A549 (cell line): Measurements from ENCODE around the gene PAN3. TPM values are rescaled to one million over a fixed set of nuclear protein-coding genes. Genes with fewer than 3 reads are reported as not detected.

Experiments used
- ATAC-seq, 2 experiments: fragments of 200-7000 bp in 1 of 2; fragments of >200 bp in 1 of 2; cut with Nextera tagmentation in 1 of 2; cut with Tn5 transposase in 1 of 2; 3 replicates each; pipeline versions ENCODE4 v1.8.0 to v1.9.1; 2018 to 2020; ENCODE audit warnings: mild to moderate bottlenecking in 1 of 2, moderate library complexity in 1 of 2
- CTCF ChIA-PET: fragments of 300-600 bp; sonication (Branson Sonifier 250); formaldehyde crosslinking; extraction: SDS; loops from one replicate; lab custom pipeline; 2021; ENCODE audit warnings: antibody characterized with exemption, inconsistent platforms; lab: Yijun Ruan, JAX
- POLR2A ChIA-PET: fragments of 350-600 bp; formaldehyde crosslinking; extraction: SDS; loops from one replicate; lab custom pipeline; 2021; ENCODE audit warnings: antibody characterized with exemption, inconsistent platforms; lab: Yijun Ruan, JAX
- DNase-seq, 2 experiments: peaks; one replicate each; pipeline versions ENCODE4 v3.0.0 to v3.0.0-alpha.2; 2011 to 2016; ENCODE audit warnings: low read depth in 1 of 2, low spot score in 1 of 2
- FAIRE-seq: peaks from 2 replicates; lab custom pipeline; 2011; peaks lifted over from hg19 to GRCh38; lab: Jason Lieb, UNC
- H3K27ac ChIP-seq, 2 experiments: fragments of >200 bp; sonication (Bioruptor Twin); formaldehyde crosslinking; 3 replicates each; pipeline ENCODE4 v1.5.1; 2016 to 2017
- H3K4me1 ChIP-seq: fragments of >200 bp; sonication (Bioruptor Twin); formaldehyde crosslinking; 3 replicates; pipeline ENCODE4 v1.6.1; 2016
- H3K4me2 ChIP-seq: fragments of >200 bp; sonication (Bioruptor Twin); formaldehyde crosslinking; 3 replicates; pipeline ENCODE4 v1.6.1; 2016
- H3K4me3 ChIP-seq: fragments of >200 bp; sonication (Bioruptor Twin); formaldehyde crosslinking; 3 replicates; pipeline ENCODE4 v1.5.1; 2016
- H3K9me3 ChIP-seq: fragments of >200 bp; sonication (Bioruptor Twin); formaldehyde crosslinking; 3 replicates; pipeline ENCODE4 v1.6.1; 2016
- CBX2 ChIP-seq: fragments of 200-600 bp; sonication (generic); IDR thresholded peaks from 2 replicates; pipeline ENCODE4 v1.6.1; 2016; ENCODE audit warnings: low read depth, mild to moderate bottlenecking, borderline replicate concordance
- CHD2 ChIP-seq: fragments of 150-350 bp; IDR thresholded peaks from 2 replicates; pipeline ENCODE4 v1.6.1; 2014; ENCODE audit warnings: low read length; ENCODE audit not compliant: partially characterized antibody
- EP300 ChIP-seq, 2 experiments: fragments of >200 bp; sonication (Bioruptor Twin); formaldehyde crosslinking; IDR thresholded peaks; 2 replicates in 1 of 2; 3 replicates in 1 of 2; pipeline ENCODE4 v1.6.1; 2016 to 2017
- FOSB ChIP-seq: fragments of 250-450 bp; sonication (Bioruptor Pico); IDR thresholded peaks from 2 replicates; pipeline ENCODE4 v1.5.0; 2020; ENCODE audit warnings: mild to moderate bottlenecking, moderate library complexity
- FOXS1 ChIP-seq: fragments of 250-450 bp; sonication (Bioruptor Pico); IDR thresholded peaks from 2 replicates; pipeline ENCODE4 v1.5.0; 2020; ENCODE audit warnings: mild to moderate bottlenecking, moderate library complexity
- HDAC2 ChIP-seq: fragments of 200-600 bp; sonication (generic); IDR thresholded peaks from 2 replicates; pipeline ENCODE4 v1.6.1; 2016
- HEYL ChIP-seq: fragments of 250-450 bp; sonication (Bioruptor Pico); IDR thresholded peaks from 2 replicates; pipeline ENCODE4 v1.8.0; 2021; ENCODE audit warnings: mild to moderate bottlenecking, moderate library complexity
- HOXA7 ChIP-seq: fragments of 250-450 bp; sonication (Bioruptor Pico); IDR thresholded peaks from 2 replicates; pipeline ENCODE4 v1.5.0; 2020; ENCODE audit warnings: mild to moderate bottlenecking, moderate library complexity
- HOXB13 ChIP-seq: fragments of 250-450 bp; sonication (Bioruptor Pico); IDR thresholded peaks from 2 replicates; pipeline ENCODE4 v1.5.0; 2020; ENCODE audit warnings: low read depth, mild to moderate bottlenecking, moderate library complexity
- HOXB5 ChIP-seq: fragments of 250-450 bp; sonication (Bioruptor Pico); IDR thresholded peaks from 2 replicates; pipeline ENCODE4 v1.5.0; 2020; ENCODE audit warnings: mild to moderate bottlenecking, moderate library complexity
- JUN ChIP-seq, 2 experiments: fragments of >200 bp; sonication (Bioruptor Twin); formaldehyde crosslinking; IDR thresholded peaks; 2 replicates in 1 of 2; 3 replicates in 1 of 2; pipeline ENCODE4 v1.6.1; 2016 to 2017
- JUNB ChIP-seq: fragments of >200 bp; sonication (Bioruptor Twin); formaldehyde crosslinking; IDR thresholded peaks from 2 replicates; pipeline ENCODE4 v1.6.1; 2016
- KDM1A ChIP-seq: fragments of 200-600 bp; sonication (generic); IDR thresholded peaks from 2 replicates; pipeline ENCODE4 v1.6.1; 2016; ENCODE audit warnings: low read depth, mild to moderate bottlenecking
- MAFK ChIP-seq: fragments of 450-650 bp; IDR thresholded peaks from 2 replicates; pipeline ENCODE4 v1.6.1; 2014; ENCODE audit not compliant: partially characterized antibody
- MYC ChIP-seq: IDR thresholded peaks from 2 replicates; pipeline ENCODE4 v1.6.1; 2012; ENCODE audit warnings: mild to moderate bottlenecking, inconsistent platforms, low read length, improper control_type of control experiment, borderline replicate concordance
- NFE2L2 ChIP-seq: fragments of 150-350 bp; conservative IDR thresholded peaks from 2 replicates; pipeline ENCODE4 v1.6.1; 2014; ENCODE audit warnings: low read length
- NPAS2 ChIP-seq: fragments of 250-450 bp; sonication (Bioruptor Pico); IDR thresholded peaks from 2 replicates; pipeline ENCODE4 v1.8.0; 2022; ENCODE audit warnings: mild to moderate bottlenecking, moderate library complexity, borderline replicate concordance
- NR3C1 ChIP-seq: fragments of >200 bp; sonication (Bioruptor Twin); formaldehyde crosslinking; IDR thresholded peaks from 3 replicates; pipeline ENCODE4 v1.6.1; 2017
- POLR2A ChIP-seq: IDR thresholded peaks from 2 replicates; pipeline ENCODE4 v1.6.1; 2012; ENCODE audit warnings: mild to moderate bottlenecking, low read length
- RCOR1 ChIP-seq: fragments of 150-350 bp; IDR thresholded peaks from 2 replicates; pipeline ENCODE4 v1.6.1; 2014; ENCODE audit warnings: antibody characterized with exemption, low read length, low read depth
- RFX5 ChIP-seq: fragments of 450-650 bp; IDR thresholded peaks from 2 replicates; pipeline ENCODE4 v1.7.1; 2014; ENCODE audit warnings: antibody characterized with exemption, mild to moderate bottlenecking, moderate library complexity
- RNF2 ChIP-seq: fragments of 200-600 bp; sonication (generic); IDR thresholded peaks from 2 replicates; pipeline ENCODE4 v1.6.1; 2016; ENCODE audit warnings: low read depth, mild to moderate bottlenecking, antibody characterized with exemption, moderate library complexity, borderline replicate concordance
- TP53 ChIP-seq: fragments of 250-450 bp; sonication (Bioruptor Pico); IDR thresholded peaks from 2 replicates; pipeline ENCODE4 v1.5.0; 2021; ENCODE audit warnings: mild to moderate bottlenecking, moderate library complexity
- ZC3H11A ChIP-seq: fragments of 450-650 bp; IDR thresholded peaks from 2 replicates; pipeline ENCODE4 v1.6.1; 2014; ENCODE audit warnings: antibody characterized with exemption, mild to moderate bottlenecking
- ZFP36 ChIP-seq: fragments of 450-650 bp; IDR thresholded peaks from 2 replicates; pipeline ENCODE4 v1.6.1; 2014; ENCODE audit warnings: borderline replicate concordance; ENCODE audit not compliant: partially characterized antibody
- WGBS: methylation state at CpG from one replicate; pipeline ENCODE4 v1.1.6; 2017; ENCODE audit errors: missing lambda C conversion rate; 5-methylcytosine and 5-hydroxymethylcytosine counted together
- polyA plus RNA-seq, 4 experiments: library from polyadenylated mRNA; depleted of rRNA in 3 of 4; stranded (reverse); fragments of >200 nt; fragmentation: RNase III in 1 of 4; extraction: RNeasy Plus Mini Kit Qiagen cat#74134 plus additional on column Dnase treatment in 1 of 4; gene quantifications; 2 replicates in 3 of 4; 3 replicates in 1 of 4; pipeline ENCODE4 v1.2.3, GENCODE V29; 2011 to 2017
- TF ChIP-seq, protein P1 (sequence below): fragments of 150-350 bp; IDR thresholded peaks from 2 replicates; pipeline ENCODE4 v1.6.1; 2014; ENCODE audit warnings: low read depth, mild to moderate bottlenecking, low read length
- TF ChIP-seq, protein P2 (sequence below): fragments of >200 bp; sonication (Bioruptor Twin); formaldehyde crosslinking; IDR thresholded peaks from 3 replicates; pipeline ENCODE4 v1.6.1; 2016
- TF ChIP-seq, protein P3 (sequence below): fragments of 450-650 bp; IDR thresholded peaks from 2 replicates; pipeline ENCODE4 v1.6.1; 2014; ENCODE audit warnings: antibody characterized with exemption

PAN3 gene
- polyA plus RNA-seq, 2 of the 4 experiments (the other 2 are of a cell fraction), result 6.2 to 13.9 TPM

DNA sequence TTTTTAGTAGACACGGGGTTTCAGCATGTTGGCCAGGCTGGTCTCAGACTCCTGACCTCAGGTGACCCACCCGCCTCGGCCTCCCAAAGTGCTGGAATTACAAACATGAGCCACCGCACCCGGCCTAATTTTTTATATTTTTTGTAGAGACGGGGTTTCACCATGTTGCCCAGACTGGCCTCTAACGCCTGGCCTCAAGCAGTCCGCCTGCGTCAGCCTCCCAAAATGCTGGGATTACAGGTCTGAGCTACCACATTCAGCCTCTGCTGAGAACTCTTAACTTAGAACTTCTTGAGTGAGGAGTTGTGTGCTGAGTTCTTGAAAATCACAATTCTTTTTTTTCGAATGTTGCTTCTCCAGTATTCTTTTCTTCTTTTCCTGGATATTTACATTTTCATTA, 112.2 kb downstream of the PAN3 start:
- ChIA-PET CTCF (no interaction called here), POLR2A (no interaction called here)
- ATAC-seq, result no peak
- no peaks in the 10 kb centered on the region for H3K4me1 ChIP-seq
- no peak for DNase-seq
- no peak overlapping the region for H3K4me2 ChIP-seq
- H3K4me3 ChIP-seq, result no peak overlapping the region
- TF ChIP-seq MAFK (no peak), NR3C1 (no peak), RNF2 (no peak), HDAC2 (no peak), ZFP36 (no peak), HOXB13 (CRISPR knock-in tag) (no peak), JUNB (no peak), TP53 (CRISPR knock-in tag) (no peak), ZC3H11A (no peak), EP300 (IDR thresholded peaks at IDR 0.05) (no peak), HOXA7 (CRISPR knock-in tag) (no peak), CBX2 (no peak), RFX5 (no peak), HEYL (CRISPR knock-in tag) (no peak), NFE2L2 (no peak)
- TF ChIP-seq, protein P1, sequence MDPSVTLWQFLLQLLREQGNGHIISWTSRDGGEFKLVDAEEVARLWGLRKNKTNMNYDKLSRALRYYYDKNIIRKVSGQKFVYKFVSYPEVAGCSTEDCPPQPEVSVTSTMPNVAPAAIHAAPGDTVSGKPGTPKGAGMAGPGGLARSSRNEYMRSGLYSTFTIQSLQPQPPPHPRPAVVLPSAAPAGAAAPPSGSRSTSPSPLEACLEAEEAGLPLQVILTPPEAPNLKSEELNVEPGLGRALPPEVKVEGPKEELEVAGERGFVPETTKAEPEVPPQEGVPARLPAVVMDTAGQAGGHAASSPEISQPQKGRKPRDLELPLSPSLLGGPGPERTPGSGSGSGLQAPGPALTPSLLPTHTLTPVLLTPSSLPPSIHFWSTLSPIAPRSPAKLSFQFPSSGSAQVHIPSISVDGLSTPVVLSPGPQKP, result no peak
- no peak overlapping the region for H3K27ac ChIP-seq
- no peaks in the 10 kb centered on the region for H3K9me3 ChIP-seq
- WGBS, result 93% methylated on average over 7 of the region's 10 CpGs
- no peak for FAIRE-seq

DNA sequence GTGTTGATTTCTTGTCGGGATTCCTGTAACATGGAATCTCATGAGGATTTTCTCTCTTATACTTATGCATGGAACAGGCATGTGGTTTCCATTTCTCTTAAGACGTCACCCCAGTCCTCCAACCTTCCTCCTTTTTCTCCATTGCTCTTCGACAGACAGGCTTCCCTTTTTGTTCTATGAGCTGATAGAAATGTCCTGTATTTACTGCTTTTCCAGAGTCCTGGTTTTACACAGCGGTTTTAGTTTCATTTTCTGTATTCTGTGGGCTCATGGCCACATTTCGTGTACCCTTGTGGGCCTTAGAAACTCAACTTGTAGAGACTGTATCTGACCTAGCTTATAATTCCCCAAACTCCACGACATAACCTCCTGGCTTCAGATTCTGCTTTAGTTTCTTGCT, 113.1 kb downstream of the PAN3 start:
- no peak for DNase-seq
- no peak overlapping the region for H3K4me2 ChIP-seq
- H3K9me3 ChIP-seq, result no peaks in the 10 kb centered on the region
- no peak for FAIRE-seq
- 92% methylated on average over 6 of the region's 6 CpGs for WGBS
- ATAC-seq, result no peak
- no peak overlapping the region for H3K27ac ChIP-seq
- POLR2A ChIA-PET, result no interaction called here
- CTCF ChIA-PET, result no interaction called here
- no peaks in the 10 kb centered on the region for H3K4me1 ChIP-seq
- H3K4me3 ChIP-seq, result no peak overlapping the region
- TF ChIP-seq CBX2, result no peak
- TF ChIP-seq KDM1A, result no peak
- no peak for TF ChIP-seq HOXA7 (CRISPR knock-in tag)
- no peak for TF ChIP-seq JUN (IDR thresholded peaks at IDR 0.05)
- no peak for TF ChIP-seq EP300 (IDR thresholded peaks at IDR 0.05)
- no peak for TF ChIP-seq CHD2
- no peak for TF ChIP-seq MYC
- TF ChIP-seq RCOR1, result no peak
- TF ChIP-seq, protein P2, sequence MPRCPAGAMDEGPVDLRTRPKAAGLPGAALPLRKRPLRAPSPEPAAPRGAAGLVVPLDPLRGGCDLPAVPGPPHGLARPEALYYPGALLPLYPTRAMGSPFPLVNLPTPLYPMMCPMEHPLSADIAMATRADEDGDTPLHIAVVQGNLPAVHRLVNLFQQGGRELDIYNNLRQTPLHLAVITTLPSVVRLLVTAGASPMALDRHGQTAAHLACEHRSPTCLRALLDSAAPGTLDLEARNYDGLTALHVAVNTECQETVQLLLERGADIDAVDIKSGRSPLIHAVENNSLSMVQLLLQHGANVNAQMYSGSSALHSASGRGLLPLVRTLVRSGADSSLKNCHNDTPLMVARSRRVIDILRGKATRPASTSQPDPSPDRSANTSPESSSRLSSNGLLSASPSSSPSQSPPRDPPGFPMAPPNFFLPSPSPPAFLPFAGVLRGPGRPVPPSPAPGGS, result no peak
- no peak for TF ChIP-seq FOXS1 (CRISPR knock-in tag)
- no peak for TF ChIP-seq NPAS2 (CRISPR knock-in tag)
- TF ChIP-seq MAFK, result no peak
- TF ChIP-seq HOXB5, result no peak
- TF ChIP-seq, protein P3, sequence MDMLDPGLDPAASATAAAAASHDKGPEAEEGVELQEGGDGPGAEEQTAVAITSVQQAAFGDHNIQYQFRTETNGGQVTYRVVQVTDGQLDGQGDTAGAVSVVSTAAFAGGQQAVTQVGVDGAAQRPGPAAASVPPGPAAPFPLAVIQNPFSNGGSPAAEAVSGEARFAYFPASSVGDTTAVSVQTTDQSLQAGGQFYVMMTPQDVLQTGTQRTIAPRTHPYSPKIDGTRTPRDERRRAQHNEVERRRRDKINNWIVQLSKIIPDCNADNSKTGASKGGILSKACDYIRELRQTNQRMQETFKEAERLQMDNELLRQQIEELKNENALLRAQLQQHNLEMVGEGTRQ, result no peak
- no peak for TF ChIP-seq POLR2A
- no peak for TF ChIP-seq FOSB (CRISPR knock-in tag)
